HepG2 (cell line): ENCODE measurements around the gene ODR4. TPM values are rescaled to one million over a fixed set of nuclear protein-coding genes. Genes with fewer than 3 reads are reported as not detected.

Source experiments
- ATAC-seq: fragments of 200-7000 bp; cut with Tn5 transposase; 3 replicates; pipeline ENCODE4 v1.9.1; 2020; ENCODE audit warnings: mild to moderate bottlenecking, moderate library complexity
- BruUV-seq: library from RNA; stranded (reverse); fragments of 400-500 nt; replicated peaks from 2 replicates; lab custom pipeline; 2021; lab: Mats Ljungman, UMichigan
- CTCF ChIA-PET: fragments of 300-600 bp; formaldehyde crosslinking; extraction: SDS; loops from one replicate; lab custom pipeline; 2021; ENCODE audit warnings: low total read pairs, inconsistent platforms, low intra/inter-chr PET ratio; lab: Yijun Ruan, JAX
- POLR2A ChIA-PET: fragments of 350-600 bp; sonication (Branson Sonifier 250); formaldehyde crosslinking; loops from one replicate; lab custom pipeline; 2020; ENCODE audit warnings: antibody characterized with exemption, inconsistent platforms; lab: Yijun Ruan, JAX
- DNase-seq: peaks from one replicate; pipeline ENCODE4 v3.0.0-alpha.2; 2015; ENCODE audit warnings: low spot score
- FAIRE-seq: peaks from 3 replicates; lab custom pipeline; 2011; peaks lifted over from hg19 to GRCh38; lab: Jason Lieb, UNC
- H2AFZ ChIP-seq: one replicate; pipeline ENCODE4 v1.6.1; 2011; ENCODE audit warnings: low read length, inconsistent platforms
- H3K27ac ChIP-seq: fragments of 300-600 bp; 3 replicates; pipeline ENCODE4 v1.8.0; 2011; ENCODE audit warnings: mixed run types, mild to moderate bottlenecking, mixed read lengths, low read length, inconsistent platforms; ENCODE audit not compliant: insufficient read depth; ENCODE audit errors: extremely low read length
- H3K27me3 ChIP-seq, 2 experiments: fragments of 200-600 bp in 1 of 2; 2 replicates in 1 of 2; 3 replicates in 1 of 2; pipeline versions ENCODE4 v1.6.0 to v1.8.0; 2011; ENCODE audit warnings: low read length in 2 of 2, mild to moderate bottlenecking in 2 of 2, moderate library complexity in 2 of 2, inconsistent platforms in 1 of 2; ENCODE audit not compliant: insufficient read depth in 2 of 2, control insufficient read depth in 1 of 2
- H3K36me3 ChIP-seq, 2 experiments: fragments of 200-600 bp in 1 of 2; replicated peaks in 1 of 2; 2 replicates in 1 of 2; 3 replicates in 1 of 2; pipeline versions ENCODE4 v1.5.1 to v1.8.0; 2011; ENCODE audit warnings: low read length in 2 of 2, inconsistent platforms in 1 of 2; ENCODE audit not compliant: insufficient read depth in 2 of 2, control insufficient read depth in 1 of 2
- H3K4me1 ChIP-seq: 2 replicates; pipeline ENCODE4 v1.5.1; 2012; ENCODE audit warnings: low read length, inconsistent platforms; ENCODE audit not compliant: insufficient read depth
- H3K4me2 ChIP-seq: 2 replicates; pipeline ENCODE4 v1.6.0; 2011; ENCODE audit warnings: low read depth, low read length, inconsistent platforms
- H3K4me3 ChIP-seq, 3 experiments: fragments of 200-600 bp in 1 of 3; sonication (generic), shearing (Covaris generic) in 1 of 3; replicated peaks in 1 of 3; 2 replicates each; pipeline ENCODE4 v1.5.1; 2011 to 2016; ENCODE audit warnings: low read length in 3 of 3, inconsistent platforms in 2 of 3, low read depth in 2 of 3, mild to moderate bottlenecking in 2 of 3, control low read depth in 1 of 3, mixed read lengths in 1 of 3; ENCODE audit not compliant: insufficient read depth in 1 of 3
- H3K79me2 ChIP-seq: one replicate; pipeline ENCODE4 v1.6.1; 2011; ENCODE audit warnings: low read length, inconsistent platforms; ENCODE audit not compliant: insufficient read depth
- H3K9ac ChIP-seq: 2 replicates; pipeline ENCODE4 v1.6.0; 2011; ENCODE audit warnings: mild to moderate bottlenecking, low read depth, low read length, inconsistent platforms; ENCODE audit not compliant: insufficient read depth
- H3K9me3 ChIP-seq: 2 replicates; pipeline ENCODE4 v1.5.1; 2012; ENCODE audit warnings: mild to moderate bottlenecking, low read length
- H4K20me1 ChIP-seq: 2 replicates; pipeline ENCODE4 v1.6.0; 2011; ENCODE audit warnings: inconsistent platforms, mild to moderate bottlenecking, low read length, moderate library complexity; ENCODE audit not compliant: insufficient read depth
- HOXA7 ChIP-seq: sonication (generic); formaldehyde crosslinking; IDR thresholded peaks from 2 replicates; pipeline ENCODE4 v1.8.1; 2022; ENCODE audit warnings: mild to moderate bottlenecking, missing genetic modification reagents, moderate library complexity
- IRX3 ChIP-seq: sonication (generic); formaldehyde crosslinking; IDR thresholded peaks from 2 replicates; pipeline ENCODE4 v1.8.1; 2023; ENCODE audit warnings: mild to moderate bottlenecking, low read depth, missing genetic modification reagents, borderline replicate concordance
- NFIC ChIP-seq: IDR thresholded peaks from 2 replicates; pipeline ENCODE4 v1.6.1; 2012; ENCODE audit warnings: mild to moderate bottlenecking, low read length, inconsistent platforms
- NFRKB ChIP-seq: fragments of 450-650 bp; IDR thresholded peaks from 2 replicates; pipeline ENCODE4 v1.6.1; 2017
- THYN1 ChIP-seq: sonication (generic); formaldehyde crosslinking; IDR thresholded peaks from 2 replicates; pipeline ENCODE4 v1.8.1; 2023; ENCODE audit warnings: low read depth, mild to moderate bottlenecking, moderate library complexity, missing genetic modification reagents, borderline replicate concordance
- ZBTB37 ChIP-seq: sonication (generic); formaldehyde crosslinking; IDR thresholded peaks from 2 replicates; pipeline ENCODE4 v1.4.0; 2020; ENCODE audit warnings: mild to moderate bottlenecking, missing genetic modification reagents
- ZNF142 ChIP-seq: sonication (generic); formaldehyde crosslinking; IDR thresholded peaks from 2 replicates; pipeline ENCODE4 v1.4.0; 2020; ENCODE audit warnings: missing genetic modification reagents
- ZNF382 ChIP-seq: sonication (generic); formaldehyde crosslinking; IDR thresholded peaks from 2 replicates; pipeline ENCODE4 v1.5.0; 2020; ENCODE audit warnings: missing genetic modification reagents, mild to moderate bottlenecking, borderline replicate concordance
- ZNF569 ChIP-seq: sonication (generic); formaldehyde crosslinking; IDR thresholded peaks from 2 replicates; pipeline ENCODE4 v1.5.0; 2020; ENCODE audit warnings: mild to moderate bottlenecking, missing genetic modification reagents, moderate library complexity, borderline replicate concordance
- ZNF724P ChIP-seq: sonication (generic); formaldehyde crosslinking; IDR thresholded peaks from 2 replicates; pipeline ENCODE4 v1.8.0; 2022; ENCODE audit warnings: missing genetic modification reagents, borderline replicate concordance
- ZNF788 ChIP-seq: sonication (generic); formaldehyde crosslinking; IDR thresholded peaks from 2 replicates; pipeline ENCODE4 v1.5.0; 2020; ENCODE audit warnings: mild to moderate bottlenecking, missing genetic modification reagents, borderline replicate concordance
- WGBS: methylation state at CpG from one replicate; pipeline ENCODE4 v1.1.6; 2017; ENCODE audit warnings: low lambda C conversion rate; 5-methylcytosine and 5-hydroxymethylcytosine counted together
- in situ Hi-C: cut with HindIII; loops from 2 replicates; pipeline ENCODE4 v1.10.0; 2017; ENCODE audit warnings: low pct_unique_long_range_greater_than_20kb; ENCODE audit not compliant: extremely low pct_ligation_motif_present
- intact Hi-C: fragments of 100-400 bp; cut with micrococcal nuclease; formaldehyde crosslinking; loops from one replicate; pipeline ENCODE4 v1.10.0; 2022; ENCODE audit not compliant: unreplicated experiment
- polyA plus RNA-seq, 8 experiments: library from polyadenylated mRNA; depleted of rRNA in 3 of 8; stranded (reverse) in 7 of 8; unstranded in 1 of 8; fragments of >200 nt; fragmentation: Illumina TruSeq in 4 of 8; extraction: Trizol in 4 of 8; gene quantifications; 2 replicates each; pipeline versions ENCODE4 v1.2.1 to v1.2.3, GENCODE V29; 2011 to 2016; ENCODE audit warnings: low read depth in 4 of 8, missing spikeins in 1 of 8, mixed read lengths in 1 of 8; ENCODE audit not compliant: insufficient read depth in 1 of 8
- total RNA-seq, 5 experiments: library from RNA; depleted of rRNA; stranded (reverse); fragments of >200 nt; fragmentation: Illumina TruSeq; extraction: Trizol; gene quantifications; 2 replicates each; pipeline ENCODE4 v1.2.3, GENCODE V29; 2016; ENCODE audit warnings: low read depth in 1 of 5
- TF ChIP-seq, protein P1 (sequence below): sonication (generic); formaldehyde crosslinking; IDR thresholded peaks from 2 replicates; pipeline ENCODE4 v1.4.0; 2020; ENCODE audit warnings: missing genetic modification reagents
- TF ChIP-seq, protein P2 (sequence below): sonication (generic); formaldehyde crosslinking; IDR thresholded peaks from 2 replicates; pipeline ENCODE4 v1.5.1; 2020; ENCODE audit warnings: mild to moderate bottlenecking, missing genetic modification reagents

ODR4 gene
- total and polyA plus RNA-seq, 2 of the 13 experiments (the other 11 are each of a cell fraction or from before 2014, with no cell fraction given): 16.3 to 22.0 TPM

GRCh38 chr1:186421446-186421845 is 45.8 kb downstream of the ODR4 start:
- CTCF ChIA-PET: no interaction called here
- Histone ChIP-seq H3K4me1 (no peaks in the 10 kb centered on the region), H3K27ac (no peak overlapping the region), H3K36me3 (peaks cover 0 to 9% of the 10 kb centered on the region in 2 experiments; a peak in 2 of 5 replicates), H4K20me1 (no peaks in the 10 kb centered on the region), H3K4me2 (no peak overlapping the region), H3K79me2 (no peaks in the 10 kb centered on the region), H2AFZ (no peak overlapping the region), H3K9me3 (no peaks in the 10 kb centered on the region), H3K27me3 (no peaks in the 10 kb centered on the region), H3K9ac (no peak overlapping the region), H3K4me3 (no peak overlapping the region)
- intact Hi-C loops (no loop called here), in situ Hi-C loops (no loop called here)
- 90% methylated on average over 6 of the region's 6 CpGs for WGBS
- no peak for ATAC-seq
- BruUV-seq: no TSS peak
- POLR2A ChIA-PET: no interaction called here
- FAIRE-seq: no peak
- no peak for DNase-seq
- TF ChIP-seq, protein P1, sequence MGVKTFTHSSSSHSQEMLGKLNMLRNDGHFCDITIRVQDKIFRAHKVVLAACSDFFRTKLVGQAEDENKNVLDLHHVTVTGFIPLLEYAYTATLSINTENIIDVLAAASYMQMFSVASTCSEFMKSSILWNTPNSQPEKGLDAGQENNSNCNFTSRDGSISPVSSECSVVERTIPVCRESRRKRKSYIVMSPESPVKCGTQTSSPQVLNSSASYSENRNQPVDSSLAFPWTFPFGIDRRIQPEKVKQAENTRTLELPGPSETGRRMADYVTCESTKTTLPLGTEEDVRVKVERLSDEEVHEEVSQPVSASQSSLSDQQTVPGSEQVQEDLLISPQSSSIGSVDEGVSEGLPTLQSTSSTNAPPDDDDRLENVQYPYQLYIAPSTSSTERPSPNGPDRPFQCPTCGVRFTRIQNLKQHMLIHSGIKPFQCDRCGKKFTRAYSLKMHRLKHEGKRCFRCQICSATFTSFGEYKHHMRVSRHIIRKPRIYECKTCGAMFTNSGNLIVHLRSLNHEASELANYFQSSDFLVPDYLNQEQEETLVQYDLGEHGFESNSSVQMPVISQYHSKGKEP (CRISPR knock-in tag): no peak
- TF ChIP-seq, protein P2, sequence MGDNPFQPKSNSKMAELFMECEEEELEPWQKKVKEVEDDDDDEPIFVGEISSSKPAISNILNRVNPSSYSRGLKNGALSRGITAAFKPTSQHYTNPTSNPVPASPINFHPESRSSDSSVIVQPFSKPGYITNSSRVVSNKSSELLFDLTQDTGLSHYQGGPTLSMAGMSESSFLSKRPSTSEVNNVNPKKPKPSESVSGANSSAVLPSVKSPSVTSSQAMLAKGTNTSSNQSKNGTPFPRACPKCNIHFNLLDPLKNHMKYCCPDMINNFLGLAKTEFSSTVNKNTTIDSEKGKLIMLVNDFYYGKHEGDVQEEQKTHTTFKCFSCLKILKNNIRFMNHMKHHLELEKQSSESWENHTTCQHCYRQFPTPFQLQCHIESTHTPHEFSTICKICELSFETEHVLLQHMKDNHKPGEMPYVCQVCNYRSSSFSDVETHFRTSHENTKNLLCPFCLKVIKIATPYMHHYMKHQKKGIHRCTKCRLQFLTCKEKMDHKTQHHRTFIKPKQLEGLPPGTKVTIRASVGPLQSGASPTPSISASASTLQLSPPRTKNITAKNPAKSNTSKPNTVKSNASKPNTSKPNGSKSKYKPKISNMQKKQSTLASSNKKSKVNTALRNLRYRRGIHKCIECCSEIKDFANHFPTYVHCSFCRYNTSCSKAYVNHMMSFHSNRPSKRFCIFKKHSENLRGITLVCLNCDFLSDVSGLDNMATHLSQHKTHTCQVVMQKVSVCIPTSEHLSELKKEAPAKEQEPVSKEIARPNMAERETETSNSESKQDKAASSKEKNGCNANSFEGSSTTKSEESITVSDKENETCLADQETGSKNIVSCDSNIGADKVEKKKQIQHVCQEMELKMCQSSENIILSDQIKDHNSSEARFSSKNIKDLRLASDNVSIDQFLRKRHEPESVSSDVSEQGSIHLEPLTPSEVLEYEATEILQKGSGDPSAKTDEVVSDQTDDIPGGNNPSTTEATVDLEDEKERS (CRISPR knock-in tag): no peak
- TF ChIP-seq NFIC (no peak), THYN1 (CRISPR knock-in tag) (no peak), IRX3 (no peak), NFRKB (no peak), ZNF724P (CRISPR knock-in tag) (no peak), HOXA7 (CRISPR knock-in tag) (no peak), ZNF142 (CRISPR knock-in tag) (no peak), ZBTB37 (no peak), ZNF788 (CRISPR knock-in tag) (no peak), ZNF569 (CRISPR knock-in tag) (no peak), ZNF382 (CRISPR knock-in tag) (no peak)
